Measurements from ENCODE around the gene P2RX5. TPM values are rescaled to one million over a fixed set of nuclear protein-coding genes. Genes with fewer than 3 reads are reported as not detected.

The P2RX5 gene
- total RNA-seq, 1 donor from 2014 or later = 6.6 TPM

GRCh38 chr17:3647769-3648555 lies 48.0 kb downstream of the P2RX5 start:
- H3K4me3 Mint-ChIP-seq (ENCODE audit: unreplicated experiment) = no peak overlapping the region

GRCh38 chr17:3647251-3647650 lies 48.7 kb downstream of the P2RX5 start:
- no peak for TF ChIP-seq CTCF (IDR thresholded peaks at IDR 0.05; ENCODE audit: partially characterized antibody, unreplicated experiment)
- no peak overlapping the region for H3K4me3 Mint-ChIP-seq (ENCODE audit: unreplicated experiment)

More at GRCh38 chr17:3647769-3648555, 48.0 kb downstream of the P2RX5 start:
- peak overlapping the region; percentile 78 for H3K27ac Mint-ChIP-seq (ENCODE audit: unreplicated experiment)
- peaks cover 5% of the 10 kb centered on the region for H3K9me3 Mint-ChIP-seq (ENCODE audit: unreplicated experiment)
- H3K4me1 Mint-ChIP-seq (ENCODE audit: low read depth, unreplicated experiment) = no peaks in the 10 kb centered on the region
- no peaks in the 10 kb centered on the region for H3K27me3 Mint-ChIP-seq (ENCODE audit: unreplicated experiment)
- peak; percentile 80 for DNase-seq
- no peaks in the 10 kb centered on the region for H3K36me3 Mint-ChIP-seq (ENCODE audit: unreplicated experiment)
- peak; percentile 35 for TF ChIP-seq CTCF (IDR thresholded peaks at IDR 0.05; ENCODE audit: partially characterized antibody, unreplicated experiment)

GRCh38 chr17:3645310-3645709 lies 50.6 kb downstream of the P2RX5 start:
- no peak for TF ChIP-seq CTCF (IDR thresholded peaks at IDR 0.05; ENCODE audit: partially characterized antibody, unreplicated experiment)
- no peaks in the 10 kb centered on the region for H3K27me3 Mint-ChIP-seq (ENCODE audit: unreplicated experiment)
- no peak for DNase-seq
- H3K27ac Mint-ChIP-seq (ENCODE audit: unreplicated experiment) = no peak overlapping the region
- peaks cover 5% of the 10 kb centered on the region for H3K9me3 Mint-ChIP-seq (ENCODE audit: unreplicated experiment)
- H3K4me3 Mint-ChIP-seq (ENCODE audit: unreplicated experiment) = no peak overlapping the region
- H3K36me3 Mint-ChIP-seq (ENCODE audit: unreplicated experiment) = no peaks in the 10 kb centered on the region
- peaks cover under 1% of the 10 kb centered on the region for H3K4me1 Mint-ChIP-seq (ENCODE audit: low read depth, unreplicated experiment)

More at GRCh38 chr17:3647251-3647650, 48.7 kb downstream of the P2RX5 start:
- Mint-ChIP-seq H3K4me1 (ENCODE audit: low read depth, unreplicated experiment) (no peaks in the 10 kb centered on the region), H3K9me3 (ENCODE audit: unreplicated experiment) (peaks cover 5% of the 10 kb centered on the region), H3K27me3 (ENCODE audit: unreplicated experiment) (no peaks in the 10 kb centered on the region), H3K27ac (ENCODE audit: unreplicated experiment) (no peak overlapping the region), H3K36me3 (ENCODE audit: unreplicated experiment) (no peaks in the 10 kb centered on the region)
- DNase-seq = no peak

- H3K4me3 Mint-ChIP-seq (ENCODE audit: unreplicated experiment) = no peak overlapping the region
- H3K27ac Mint-ChIP-seq (ENCODE audit: unreplicated experiment) = no peak overlapping the region
- TF ChIP-seq CTCF (IDR thresholded peaks at IDR 0.05; ENCODE audit: partially characterized antibody, unreplicated experiment) = no peak
- H3K27me3 Mint-ChIP-seq (ENCODE audit: unreplicated experiment) = no peaks in the 10 kb centered on the region
- no peak for DNase-seq
- H3K4me1 Mint-ChIP-seq (ENCODE audit: low read depth, unreplicated experiment) = peaks cover 8% of the 10 kb centered on the region
- peaks cover 10% of the 10 kb centered on the region for H3K9me3 Mint-ChIP-seq (ENCODE audit: unreplicated experiment)
- no peaks in the 10 kb centered on the region for H3K36me3 Mint-ChIP-seq (ENCODE audit: unreplicated experiment)
Measured at GRCh38 chr17:3643889-3644349, 52.0 kb downstream of the P2RX5 start.

All from glutamatergic neuron (in vitro differentiated cells).